ENCODE measurements around the gene LTO1. TPM values are rescaled to one million over a fixed set of nuclear protein-coding genes. Genes with fewer than 3 reads are reported as not detected.

LTO1 gene
- total RNA-seq, 1 experiment from 2014 or later, result 27.5 TPM

- TF ChIP-seq SOX15 (CRISPR knock-in tag; IDR thresholded peaks at IDR 0.05) (no peak), ZNF263 (CRISPR knock-in tag; IDR thresholded peaks at IDR 0.05; ENCODE audit: low read depth) (no peak), PREB (CRISPR knock-in tag; IDR thresholded peaks at IDR 0.05; ENCODE audit: borderline replicate concordance) (no peak), NFATC4 (CRISPR knock-in tag; IDR thresholded peaks at IDR 0.05) (no peak), CREB1 (CRISPR knock-in tag; IDR thresholded peaks at IDR 0.05) (no peak), ZNF121 (CRISPR knock-in tag; IDR thresholded peaks at IDR 0.05) (no peak), FOXK1 (CRISPR knock-in tag; IDR thresholded peaks at IDR 0.05) (no peak), ESRRA (CRISPR knock-in tag; IDR thresholded peaks at IDR 0.05; ENCODE audit: borderline replicate concordance) (no peak), ATF1 (CRISPR knock-in tag; IDR thresholded peaks at IDR 0.05) (no peak), E2F4 (CRISPR knock-in tag; IDR thresholded peaks at IDR 0.05; ENCODE audit: borderline replicate concordance, low read depth) (no peak)
- TF ChIP-seq, protein P1, sequence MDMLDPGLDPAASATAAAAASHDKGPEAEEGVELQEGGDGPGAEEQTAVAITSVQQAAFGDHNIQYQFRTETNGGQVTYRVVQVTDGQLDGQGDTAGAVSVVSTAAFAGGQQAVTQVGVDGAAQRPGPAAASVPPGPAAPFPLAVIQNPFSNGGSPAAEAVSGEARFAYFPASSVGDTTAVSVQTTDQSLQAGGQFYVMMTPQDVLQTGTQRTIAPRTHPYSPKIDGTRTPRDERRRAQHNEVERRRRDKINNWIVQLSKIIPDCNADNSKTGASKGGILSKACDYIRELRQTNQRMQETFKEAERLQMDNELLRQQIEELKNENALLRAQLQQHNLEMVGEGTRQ (CRISPR knock-in tag; IDR thresholded peaks at IDR 0.05), result no peak
- no peak for ATAC-seq
- H3K27ac Mint-ChIP-seq, result no peak overlapping the region
- POLR2A ChIA-PET, result interaction anchor here (1.2 kb wide), 1 partner anchor 8 kb away, joined by 4 read pairs; no protein-coding TSS in a partner anchor
- CTCF ChIA-PET, result interaction anchor here (0.8 to 1.2 kb wide), 3 partner anchors 12 to 518 kb away, joined by 3 read pairs; no protein-coding TSS in a partner anchor
- no peak for DNase-seq (ENCODE audit: low spot score)
- H3K4me1 Mint-ChIP-seq, result peaks cover 14% of the 10 kb centered on the region
- no peak overlapping the region for H3K4me3 Mint-ChIP-seq
- no peaks in the 10 kb centered on the region for H3K27me3 Mint-ChIP-seq (ENCODE audit: low read depth)
- no peaks in the 10 kb centered on the region for H3K9me3 Mint-ChIP-seq
- H3K36me3 Mint-ChIP-seq, result peaks cover 50% of the 10 kb centered on the region
Measured at GRCh38 chr11:69650081-69650831, 24.9 kb downstream of the LTO1 start.

GRCh38 chr11:69649576-69649900, 25.6 kb downstream of the LTO1 start:
- Mint-ChIP-seq H3K4me3 (no peak overlapping the region), H3K9me3 (no peaks in the 10 kb centered on the region), H3K36me3 (peaks cover 50% of the 10 kb centered on the region), H3K4me1 (peaks cover 11% of the 10 kb centered on the region), H3K27me3 (ENCODE audit: low read depth) (no peaks in the 10 kb centered on the region), H3K27ac (peak overlapping the region; percentile 60; the same call in 1 of the 2 replicates)
- ChIA-PET CTCF (interaction anchor here (0.8 to 1.2 kb wide), 3 partner anchors 12 to 518 kb away, joined by 3 read pairs; no protein-coding TSS in a partner anchor), POLR2A (interaction anchor here (1.2 kb wide), 1 partner anchor 9 kb away, joined by 4 read pairs; no protein-coding TSS in a partner anchor)
- TF ChIP-seq SOX15 (CRISPR knock-in tag; IDR thresholded peaks at IDR 0.05) (no peak), ZBTB21 (CRISPR knock-in tag; IDR thresholded peaks at IDR 0.05; ENCODE audit: borderline replicate concordance) (no peak), JAZF1 (CRISPR knock-in tag; IDR thresholded peaks at IDR 0.05) (no peak), SMAD4 (CRISPR knock-in tag; IDR thresholded peaks at IDR 0.05) (no peak), SMAD3 (CRISPR knock-in tag; IDR thresholded peaks at IDR 0.05; ENCODE audit: borderline replicate concordance) (no peak)
- TF ChIP-seq, protein P1 (CRISPR knock-in tag; IDR thresholded peaks at IDR 0.05), result no peak
- no peak for DNase-seq (ENCODE audit: low spot score)
- no peak for ATAC-seq

DNA sequence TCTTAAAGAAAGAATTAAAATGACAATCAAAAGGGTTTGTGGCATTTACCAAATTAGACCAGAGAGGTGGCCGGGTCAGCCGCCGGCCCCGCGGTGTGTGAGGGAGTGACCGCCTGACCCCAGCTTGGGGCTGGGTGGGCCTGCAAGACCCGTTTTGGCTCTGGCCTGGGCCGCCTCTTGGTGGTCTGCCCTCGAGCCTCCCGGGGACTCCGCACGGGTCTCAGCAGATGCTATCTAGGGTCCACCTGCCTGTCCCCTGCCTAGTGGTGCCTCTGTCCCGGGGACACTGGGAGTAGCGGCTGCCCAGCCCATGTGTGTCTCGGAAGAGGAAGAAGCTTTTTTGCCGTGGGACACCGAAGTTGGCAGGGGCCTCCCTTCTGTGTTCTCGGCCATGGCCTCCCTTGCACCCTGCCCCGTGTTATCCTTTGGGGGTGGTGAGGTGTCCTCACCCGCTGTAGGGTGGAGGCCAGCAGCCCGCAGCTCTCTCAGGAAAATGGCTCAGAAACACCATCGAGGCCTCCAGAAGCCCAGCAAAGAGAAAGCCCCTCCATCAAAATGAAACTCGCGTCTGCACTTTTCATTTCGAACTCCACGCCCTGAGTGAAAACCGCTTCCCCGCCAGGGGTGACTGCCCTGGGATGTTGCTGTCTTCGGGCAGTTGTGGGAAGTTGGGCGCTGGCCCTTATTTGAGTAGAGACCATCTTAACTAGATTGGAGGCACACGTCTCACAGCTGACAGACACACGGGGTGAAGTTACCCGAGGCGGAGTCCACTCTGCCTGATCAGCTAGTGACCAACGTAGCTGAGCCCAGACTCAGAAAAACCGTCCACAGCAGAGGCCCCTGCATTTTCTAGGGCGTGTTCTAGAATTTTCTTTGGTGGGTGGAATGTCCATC, 26.2 kb downstream of the LTO1 start:
- DNase-seq (ENCODE audit: low spot score), result no peak
- Mint-ChIP-seq H3K4me1 (peaks cover 11% of the 10 kb centered on the region; the same call in 1 of the 2 replicates), H3K36me3 (peaks cover 53% of the 10 kb centered on the region), H3K4me3 (no peak overlapping the region), H3K27me3 (ENCODE audit: low read depth) (no peaks in the 10 kb centered on the region), H3K27ac (peak overlapping the region; percentile 60; the same call in 1 of the 2 replicates), H3K9me3 (no peaks in the 10 kb centered on the region)
- ATAC-seq, result no peak
- ChIA-PET CTCF (interaction anchor here (0.8 to 1.2 kb wide), 4 partner anchors 13 to 517 kb away, joined by 3 read pairs; no protein-coding TSS in a partner anchor), POLR2A (interaction anchor here (1.2 kb wide), 1 partner anchor 9 kb away, joined by 4 read pairs; no protein-coding TSS in a partner anchor)
- TF ChIP-seq ZNF396 (CRISPR knock-in tag; IDR thresholded peaks at IDR 0.05; ENCODE audit: borderline replicate concordance) (no peak), NR2C2 (CRISPR knock-in tag; IDR thresholded peaks at IDR 0.05) (no peak), TEAD4 (CRISPR knock-in tag; IDR thresholded peaks at IDR 0.05) (no peak), IRF2 (CRISPR knock-in tag; IDR thresholded peaks at IDR 0.05; ENCODE audit: borderline replicate concordance, low read depth) (no peak), ATF2 (CRISPR knock-in tag; IDR thresholded peaks at IDR 0.05; ENCODE audit: borderline replicate concordance, low read depth) (no peak), KAT7 (CRISPR knock-in tag; IDR thresholded peaks at IDR 0.05; ENCODE audit: borderline replicate concordance) (no peak)
- TF ChIP-seq, protein P2, sequence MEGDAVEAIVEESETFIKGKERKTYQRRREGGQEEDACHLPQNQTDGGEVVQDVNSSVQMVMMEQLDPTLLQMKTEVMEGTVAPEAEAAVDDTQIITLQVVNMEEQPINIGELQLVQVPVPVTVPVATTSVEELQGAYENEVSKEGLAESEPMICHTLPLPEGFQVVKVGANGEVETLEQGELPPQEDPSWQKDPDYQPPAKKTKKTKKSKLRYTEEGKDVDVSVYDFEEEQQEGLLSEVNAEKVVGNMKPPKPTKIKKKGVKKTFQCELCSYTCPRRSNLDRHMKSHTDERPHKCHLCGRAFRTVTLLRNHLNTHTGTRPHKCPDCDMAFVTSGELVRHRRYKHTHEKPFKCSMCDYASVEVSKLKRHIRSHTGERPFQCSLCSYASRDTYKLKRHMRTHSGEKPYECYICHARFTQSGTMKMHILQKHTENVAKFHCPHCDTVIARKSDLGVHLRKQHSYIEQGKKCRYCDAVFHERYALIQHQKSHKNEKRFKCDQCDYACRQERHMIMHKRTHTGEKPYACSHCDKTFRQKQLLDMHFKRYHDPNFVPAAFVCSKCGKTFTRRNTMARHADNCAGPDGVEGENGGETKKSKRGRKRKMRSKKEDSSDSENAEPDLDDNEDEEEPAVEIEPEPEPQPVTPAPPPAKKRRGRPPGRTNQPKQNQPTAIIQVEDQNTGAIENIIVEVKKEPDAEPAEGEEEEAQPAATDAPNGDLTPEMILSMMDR (IDR thresholded peaks at IDR 0.05), result no peak
